Measurements from ENCODE around the gene NAA38. TPM values are rescaled to one million over a fixed set of nuclear protein-coding genes. Genes with fewer than 3 reads are reported as not detected.

Gene NAA38
- total and polyA plus RNA-seq, 2 experiments from 2014 or later: 17.1 to 74.8 TPM

- DNase-seq (ENCODE audit: low spot score): no peak
- H3K4me3 Mint-ChIP-seq: no peak overlapping the region
- no peaks in the 10 kb centered on the region; the same call in 2 of the 3 replicates for H3K9me3 Mint-ChIP-seq
- H3K27ac ChIP-seq (ENCODE audit: low read depth): no peak overlapping the region
- no peaks in the 10 kb centered on the region for H4K20me1 ChIP-seq (replicated peaks; ENCODE audit: insufficient read depth)
- no peaks in the 10 kb centered on the region for H3K27me3 ChIP-seq (ENCODE audit: insufficient read depth)
- H3K4me2 ChIP-seq: no peak overlapping the region
- no peaks in the 10 kb centered on the region for H3K36me3 ChIP-seq (ENCODE audit: insufficient read depth)
- H3F3A ChIP-seq (replicated peaks; ENCODE audit: low read depth): no peaks in the 10 kb centered on the region
- H3K4me1 Mint-ChIP-seq: no peaks in the 10 kb centered on the region; the same call in 2 of the 3 replicates
- H3K4me1 ChIP-seq (ENCODE audit: insufficient read depth): no peaks in the 10 kb centered on the region
- no peak overlapping the region for H2AFZ ChIP-seq
- H3K27ac Mint-ChIP-seq: no peak overlapping the region
- peaks cover 11% of the 10 kb centered on the region for H3K27me3 Mint-ChIP-seq (ENCODE audit: insufficient read depth, low read depth, poor library complexity)
- H3K9me2 ChIP-seq (ENCODE audit: insufficient read depth): no peaks in the 10 kb centered on the region
- no peaks in the 10 kb centered on the region for H3K79me2 ChIP-seq (replicated peaks; ENCODE audit: insufficient read depth)
- no peak for ATAC-seq
- H3K36me3 Mint-ChIP-seq (ENCODE audit: low read depth): no peaks in the 10 kb centered on the region
- TF ChIP-seq CTCF (conservative IDR thresholded peaks at IDR 0.05; ENCODE audit: low read depth in 2 of 2) (no peak), POLR2AphosphoS5 (IDR thresholded peaks at IDR 0.05; ENCODE audit: low read depth) (no peak), JUNB (IDR thresholded peaks at IDR 0.05; ENCODE audit: unreplicated experiment) (no peak), STAT1 (IDR thresholded peaks at IDR 0.05; ENCODE audit: unreplicated experiment) (no peak), EZH2phosphoT487 (IDR thresholded peaks at IDR 0.05; ENCODE audit: unreplicated experiment) (no peak), NANOG (IDR thresholded peaks at IDR 0.05; ENCODE audit: borderline replicate concordance) (no peak), CREB1 (CRISPR knock-in tag; IDR thresholded peaks at IDR 0.05; ENCODE audit: low read depth) (no peak), ZNF462 (CRISPR knock-in tag; IDR thresholded peaks at IDR 0.05) (no peak)
- no peak overlapping the region for H3K4me3 ChIP-seq
Measured at GRCh38 chr17:7807206-7807605, 50.2 kb downstream of the NAA38 start.

Small RNA genes lying within 50 kb of the gene (small RNA-seq; reads per million reads assigned to genes)
- gene SCARNA21 (ENCODE audit: low replicate concordance): 0.72 reads per million, percentile 49 among the genes with 10 or more reads in this experiment

Other genes starting within 250 kb of the NAA38 start
- gene FXR2, start 242.7 kb downstream of the NAA38 start, total RNA-seq (2014; rRNA removed; shearing (Covaris generic)): 20.3 and 24.4 TPM in 2 replicates
- 8.6 and 10.9 TPM in 2 replicates for gene FXR2, start 242.7 kb downstream of the NAA38 start, polyA plus RNA-seq (2016; fragmentation: Nextera tagmentation; extraction: Ambion mirVana)
- 52.7 and 56.7 TPM in 2 replicates for gene SAT2, start 229.7 kb downstream of the NAA38 start, total RNA-seq (2014; rRNA removed; shearing (Covaris generic))
- 69.4 and 74.4 TPM in 2 replicates for gene SAT2, start 229.7 kb downstream of the NAA38 start, polyA plus RNA-seq (2016; fragmentation: Nextera tagmentation; extraction: Ambion mirVana)
- gene SHBG, start 227.4 kb downstream of the NAA38 start, total RNA-seq (2014; rRNA removed; shearing (Covaris generic)): 0.38 and 0.66 TPM in 2 replicates
- 0.48 and 0.90 TPM in 2 replicates for gene SHBG, start 227.4 kb downstream of the NAA38 start, polyA plus RNA-seq (2016; fragmentation: Nextera tagmentation; extraction: Ambion mirVana)
- 11.2 and 14.9 TPM in 2 replicates for gene ATP1B2, start 206.6 kb downstream of the NAA38 start, total RNA-seq (2014; rRNA removed; shearing (Covaris generic))
- 33.1 and 35.3 TPM in 2 replicates for gene ATP1B2, start 206.6 kb downstream of the NAA38 start, polyA plus RNA-seq (2016; fragmentation: Nextera tagmentation; extraction: Ambion mirVana)
- gene TP53, start 170.1 kb downstream of the NAA38 start, total RNA-seq (2014; rRNA removed; shearing (Covaris generic)): 154 and 178 TPM in 2 replicates
- gene TP53, start 170.1 kb downstream of the NAA38 start, polyA plus RNA-seq (2016; fragmentation: Nextera tagmentation; extraction: Ambion mirVana): 119 and 138 TPM in 2 replicates
- 27.1 and 28.1 TPM in 2 replicates for gene WRAP53, start 169.1 kb downstream of the NAA38 start, total RNA-seq (2014; rRNA removed; shearing (Covaris generic))
- 33.3 and 33.5 TPM in 2 replicates for gene WRAP53, start 169.1 kb downstream of the NAA38 start, polyA plus RNA-seq (2016; fragmentation: Nextera tagmentation; extraction: Ambion mirVana)
- 7.7 and 11.5 TPM in 2 replicates for gene EFNB3, start 152.4 kb downstream of the NAA38 start, total RNA-seq (2014; rRNA removed; shearing (Covaris generic))
- 4.2 and 4.5 TPM in 2 replicates for gene EFNB3, start 152.4 kb downstream of the NAA38 start, polyA plus RNA-seq (2016; fragmentation: Nextera tagmentation; extraction: Ambion mirVana)
- 0.16 and 0.38 TPM in 2 replicates for gene DNAH2, start 139.8 kb downstream of the NAA38 start, total RNA-seq (2014; rRNA removed; shearing (Covaris generic))
- not detected in 2 replicates for gene DNAH2, start 139.8 kb downstream of the NAA38 start, polyA plus RNA-seq (2016; fragmentation: Nextera tagmentation; extraction: Ambion mirVana)
- gene KDM6B, start 23.3 kb downstream of the NAA38 start, total RNA-seq (2014; rRNA removed; shearing (Covaris generic)): 1.4 and 1.8 TPM in 2 replicates
- gene KDM6B, start 23.3 kb downstream of the NAA38 start, polyA plus RNA-seq (2016; fragmentation: Nextera tagmentation; extraction: Ambion mirVana): 1.1 and 1.4 TPM in 2 replicates
- 0.97 TPM in 1 of 2 replicates, not detected in the other for gene TMEM88, start 2.5 kb downstream of the NAA38 start, total RNA-seq (2014; rRNA removed; shearing (Covaris generic))
- gene TMEM88, start 2.5 kb downstream of the NAA38 start, polyA plus RNA-seq (2016; fragmentation: Nextera tagmentation; extraction: Ambion mirVana): 0.43 and 0.58 TPM in 2 replicates
- gene CYB5D1, start 444 bp upstream of the NAA38 start, total RNA-seq (2014; rRNA removed; shearing (Covaris generic)): 5.6 and 8.4 TPM in 2 replicates
- gene CYB5D1, start 444 bp upstream of the NAA38 start, polyA plus RNA-seq (2016; fragmentation: Nextera tagmentation; extraction: Ambion mirVana): 2.7 and 3.5 TPM in 2 replicates
- gene CHD3, start 31.2 kb upstream of the NAA38 start, total RNA-seq (2014; rRNA removed; shearing (Covaris generic)): 9.7 and 12.3 TPM in 2 replicates
- 2.9 and 3.0 TPM in 2 replicates for gene CHD3, start 31.2 kb upstream of the NAA38 start, polyA plus RNA-seq (2016; fragmentation: Nextera tagmentation; extraction: Ambion mirVana)
- 0.66 and 1.4 TPM in 2 replicates for gene RNF227, start 58.7 kb upstream of the NAA38 start, total RNA-seq (2014; rRNA removed; shearing (Covaris generic))
- gene RNF227, start 58.7 kb upstream of the NAA38 start, polyA plus RNA-seq (2016; fragmentation: Nextera tagmentation; extraction: Ambion mirVana): 0.35 and 0.42 TPM in 2 replicates
- gene KCNAB3, start 72.3 kb upstream of the NAA38 start, total RNA-seq (2014; rRNA removed; shearing (Covaris generic)): 0.47 and 1.0 TPM in 2 replicates
- 0.45 and 1.0 TPM in 2 replicates for gene KCNAB3, start 72.3 kb upstream of the NAA38 start, polyA plus RNA-seq (2016; fragmentation: Nextera tagmentation; extraction: Ambion mirVana)
- 45.2 and 52.4 TPM in 2 replicates for gene TRAPPC1, start 74.4 kb upstream of the NAA38 start, total RNA-seq (2014; rRNA removed; shearing (Covaris generic))
- gene TRAPPC1, start 74.4 kb upstream of the NAA38 start, polyA plus RNA-seq (2016; fragmentation: Nextera tagmentation; extraction: Ambion mirVana): 211 and 234 TPM in 2 replicates
- gene CNTROB, start 74.6 kb upstream of the NAA38 start, total RNA-seq (2014; rRNA removed; shearing (Covaris generic)): 18.4 and 18.5 TPM in 2 replicates
- 16.3 and 17.8 TPM in 2 replicates for gene CNTROB, start 74.6 kb upstream of the NAA38 start, polyA plus RNA-seq (2016; fragmentation: Nextera tagmentation; extraction: Ambion mirVana)
- gene GUCY2D, start 145.1 kb upstream of the NAA38 start, total RNA-seq (2014; rRNA removed; shearing (Covaris generic)): 0.07 TPM in 1 of 2 replicates, not detected in the other
- gene GUCY2D, start 145.1 kb upstream of the NAA38 start, polyA plus RNA-seq (2016; fragmentation: Nextera tagmentation; extraction: Ambion mirVana): 0.08 and 0.96 TPM in 2 replicates
- 0.39 and 0.45 TPM in 2 replicates for gene ALOX15B, start 181.5 kb upstream of the NAA38 start, total RNA-seq (2014; rRNA removed; shearing (Covaris generic))
- 0.33 and 0.42 TPM in 2 replicates for gene ALOX15B, start 181.5 kb upstream of the NAA38 start, polyA plus RNA-seq (2016; fragmentation: Nextera tagmentation; extraction: Ambion mirVana)
- 1.4 TPM in 1 of 2 replicates, not detected in the other for gene ALOX12B, start 230.2 kb upstream of the NAA38 start, total RNA-seq (2014; rRNA removed; shearing (Covaris generic))
- gene ALOX12B, start 230.2 kb upstream of the NAA38 start, polyA plus RNA-seq (2016; fragmentation: Nextera tagmentation; extraction: Ambion mirVana): 0.16 and 0.30 TPM in 2 replicates